Mucosa of descending colon (tissue), 3 donors: ENCODE results near the gene FNDC1. TPM values are rescaled to one million over a fixed set of nuclear protein-coding genes. Genes with fewer than 3 reads are reported as not detected.

Source experiments
- ATAC-seq: fragments of 200-7000 bp; cut with Tn5 transposase; one replicate; pipeline ENCODE4 v1.9.1; 2020; ENCODE audit warnings: mild to moderate bottlenecking, moderate library complexity
- DNase-seq, 3 donors: peaks; one replicate each; pipeline ENCODE4 v3.0.0-alpha.2; 2020
- H3K36me3 ChIP-seq: fragments of 200-600 bp; one replicate; pipeline ENCODE4 v1.8.0; 2021; ENCODE audit warnings: low read depth, mild to moderate bottlenecking
- H3K4me1 ChIP-seq: fragments of 200-600 bp; one replicate; pipeline ENCODE4 v1.8.0; 2021; ENCODE audit warnings: low read depth, mild to moderate bottlenecking
- H3K4me3 ChIP-seq: fragments of 200-600 bp; one replicate; pipeline ENCODE4 v1.8.0; 2021; ENCODE audit warnings: mild to moderate bottlenecking
- H3K9me3 ChIP-seq: fragments of 200-600 bp; one replicate; pipeline ENCODE4 v1.8.0; 2021; ENCODE audit warnings: mild to moderate bottlenecking
- intact Hi-C, 2 donors: fragments of 100-400 bp; cut with DNase I in 1 of 2; cut with micrococcal nuclease in 1 of 2; formaldehyde crosslinking; loops; one replicate each; pipeline versions ENCODE4 v1.11.0 to v1.11.1; 2022; cut with DNase I, micrococcal nuclease
- total RNA-seq, 3 donors: library from RNA; stranded (reverse); fragmentation: NEBNext Ultra II Directional in 2 of 3; extraction: Animal tissue kit (Norgen Biotek cat#: 25700) in 2 of 3; gene quantifications; one replicate each; pipeline versions ENCODE4 v1.2.1 to v1.2.4, GENCODE V29; 2021 to 2023
- TF ChIP-seq, protein P1 (sequence below): fragments of 200-600 bp; IDR thresholded peaks from one replicate; pipeline ENCODE4 v1.8.0; 2022; ENCODE audit warnings: antibody characterized with exemption, mild to moderate bottlenecking
- donor health status: DM: no; HTN: no; CAD: no; lungs with moderate emphysema.
- donor health status: DM: no; HTN: no; CAD: no.
- donor health status: DM: no; HTN: yes; CAD: no.

The FNDC1 gene
- total RNA-seq, 3 donors from 2014 or later = 0.64 to 6.6 (median 0.89) TPM

DNA sequence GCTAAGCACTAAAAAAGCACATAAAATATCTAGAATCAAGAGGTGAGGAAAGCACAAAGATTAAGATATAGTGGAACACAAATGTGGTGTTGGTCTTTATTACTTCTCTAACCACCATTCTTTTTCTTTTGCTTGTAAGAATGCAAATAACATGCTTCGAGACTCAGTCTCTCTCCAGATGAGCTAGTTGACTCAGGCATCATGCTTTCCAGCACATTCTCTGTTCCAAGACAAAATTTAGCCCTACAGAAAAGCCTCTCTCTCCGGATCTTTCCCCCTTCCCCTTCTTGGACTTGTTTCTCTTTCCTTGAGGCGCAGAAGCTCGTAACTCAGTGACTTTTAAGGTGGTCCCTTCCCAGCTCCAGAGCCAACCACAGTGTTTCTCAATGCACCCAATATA lies 91.0 kb downstream of the FNDC1 start:
- intact Hi-C loops = no loop called here
- no peaks in the 10 kb centered on the region for H3K4me1 ChIP-seq
- no peak for ATAC-seq
- H3K36me3 ChIP-seq = no peaks in the 10 kb centered on the region
- H3K9me3 ChIP-seq = no peaks in the 10 kb centered on the region
- H3K4me3 ChIP-seq = no peak overlapping the region
- TF ChIP-seq, protein P1, sequence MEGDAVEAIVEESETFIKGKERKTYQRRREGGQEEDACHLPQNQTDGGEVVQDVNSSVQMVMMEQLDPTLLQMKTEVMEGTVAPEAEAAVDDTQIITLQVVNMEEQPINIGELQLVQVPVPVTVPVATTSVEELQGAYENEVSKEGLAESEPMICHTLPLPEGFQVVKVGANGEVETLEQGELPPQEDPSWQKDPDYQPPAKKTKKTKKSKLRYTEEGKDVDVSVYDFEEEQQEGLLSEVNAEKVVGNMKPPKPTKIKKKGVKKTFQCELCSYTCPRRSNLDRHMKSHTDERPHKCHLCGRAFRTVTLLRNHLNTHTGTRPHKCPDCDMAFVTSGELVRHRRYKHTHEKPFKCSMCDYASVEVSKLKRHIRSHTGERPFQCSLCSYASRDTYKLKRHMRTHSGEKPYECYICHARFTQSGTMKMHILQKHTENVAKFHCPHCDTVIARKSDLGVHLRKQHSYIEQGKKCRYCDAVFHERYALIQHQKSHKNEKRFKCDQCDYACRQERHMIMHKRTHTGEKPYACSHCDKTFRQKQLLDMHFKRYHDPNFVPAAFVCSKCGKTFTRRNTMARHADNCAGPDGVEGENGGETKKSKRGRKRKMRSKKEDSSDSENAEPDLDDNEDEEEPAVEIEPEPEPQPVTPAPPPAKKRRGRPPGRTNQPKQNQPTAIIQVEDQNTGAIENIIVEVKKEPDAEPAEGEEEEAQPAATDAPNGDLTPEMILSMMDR = no peak
- DNase-seq = no peak

DNA sequence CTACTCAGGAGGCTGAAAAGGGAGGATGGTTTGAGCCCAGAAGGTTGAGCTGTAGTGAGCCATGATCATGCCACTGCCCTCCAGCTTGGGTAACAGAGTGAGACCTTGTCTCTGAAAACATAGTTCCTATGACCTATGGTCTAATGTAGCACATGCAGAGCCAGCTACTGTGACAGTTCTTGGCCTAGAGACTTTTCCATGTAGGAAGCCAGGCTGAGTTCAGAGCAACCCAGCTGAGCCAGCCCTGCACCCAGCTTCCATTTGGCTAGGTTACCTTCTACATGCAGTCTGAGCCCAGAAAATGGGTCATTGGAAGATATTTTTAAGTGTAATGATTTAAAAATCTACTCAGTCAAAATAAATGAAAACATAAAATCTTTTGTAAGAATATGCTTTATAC lies 92.8 kb downstream of the FNDC1 start:
- no peak for ATAC-seq

DNA sequence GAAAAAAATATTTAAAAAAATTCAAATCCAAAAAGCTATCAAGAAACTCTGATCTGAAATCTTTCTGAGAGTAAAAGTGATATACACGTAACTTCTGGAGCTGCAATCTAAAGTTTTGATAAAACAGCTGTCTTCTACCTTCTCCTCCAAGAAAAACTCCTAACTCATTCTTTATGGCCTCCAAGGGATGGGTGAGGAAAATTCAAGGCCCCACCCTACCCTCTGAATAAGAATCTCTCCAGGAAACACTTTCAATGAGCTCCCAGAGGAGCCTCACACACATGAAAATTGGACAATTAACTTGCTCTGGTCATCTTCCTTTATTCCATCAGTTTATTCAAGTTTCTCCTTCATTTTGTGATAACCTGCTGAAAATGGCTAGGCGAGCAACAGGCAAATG lies 93.4 kb downstream of the FNDC1 start:
- Histone ChIP-seq H3K9me3 (no peaks in the 10 kb centered on the region), H3K4me3 (no peak overlapping the region), H3K4me1 (no peaks in the 10 kb centered on the region), H3K36me3 (no peaks in the 10 kb centered on the region)
- TF ChIP-seq, protein P1 = no peak
- DNase-seq = no peak
- no peak for ATAC-seq
- intact Hi-C loops = no loop called here

More for the DNA sequence above, 92.8 kb downstream of the FNDC1 start:
- no peaks in the 10 kb centered on the region for H3K9me3 ChIP-seq
- no peaks in the 10 kb centered on the region for H3K36me3 ChIP-seq
- H3K4me1 ChIP-seq = no peaks in the 10 kb centered on the region
- DNase-seq = no peak
- TF ChIP-seq, protein P1 = no peak
- no peak overlapping the region for H3K4me3 ChIP-seq
- intact Hi-C loops = no loop called here

DNA sequence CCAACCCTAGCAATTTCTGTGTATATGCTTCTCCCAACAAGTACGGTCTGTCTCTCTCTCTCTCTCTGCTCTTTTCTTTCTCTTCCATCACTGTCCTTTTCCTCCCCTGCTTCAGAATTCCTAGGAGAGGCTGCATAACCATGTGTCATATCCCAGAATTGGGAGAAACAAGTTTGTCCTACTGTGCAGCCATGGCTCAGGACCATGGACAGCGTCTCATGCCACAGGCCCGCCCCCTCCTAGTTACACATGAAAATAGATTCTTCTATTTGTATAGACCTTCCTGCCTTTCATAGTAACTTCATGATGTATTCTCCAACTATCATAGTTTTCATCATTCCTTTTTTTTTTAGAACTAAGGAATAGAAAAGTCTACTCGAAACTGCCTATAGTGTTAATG lies 98.0 kb downstream of the FNDC1 start:
- TF ChIP-seq, protein P1 = no peak
- no peak for ATAC-seq
- H3K9me3 ChIP-seq = no peaks in the 10 kb centered on the region

DNA sequence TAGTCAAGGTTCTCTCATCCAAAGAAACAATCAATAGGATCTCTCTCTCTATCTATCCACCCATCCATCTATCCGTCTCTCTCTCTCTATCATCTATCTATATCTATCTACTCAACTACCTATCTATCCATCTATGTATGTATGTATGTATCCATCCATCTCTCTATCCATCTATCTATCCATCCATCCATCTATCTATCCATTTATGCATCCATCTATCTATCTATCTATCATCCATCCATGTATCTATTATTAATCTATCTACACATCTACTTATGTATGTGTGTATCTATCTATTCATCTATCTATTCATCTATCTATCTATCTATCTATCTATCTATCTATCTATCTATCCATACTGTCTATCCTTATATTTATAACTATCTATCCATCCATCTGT lies 99.3 kb downstream of the FNDC1 start:
- TF ChIP-seq, protein P1 = no peak
- no peak for DNase-seq
- no peaks in the 10 kb centered on the region for H3K9me3 ChIP-seq
- ATAC-seq = no peak
- H3K4me1 ChIP-seq = no peaks in the 10 kb centered on the region
- H3K36me3 ChIP-seq = no peaks in the 10 kb centered on the region
- no peak overlapping the region for H3K4me3 ChIP-seq
- intact Hi-C loops = no loop called here

More for the DNA sequence above, 98.0 kb downstream of the FNDC1 start:
- H3K4me3 ChIP-seq = no peak overlapping the region
- H3K36me3 ChIP-seq = no peaks in the 10 kb centered on the region
- intact Hi-C loops = no loop called here
- DNase-seq = no peak
- H3K4me1 ChIP-seq = no peaks in the 10 kb centered on the region

DNA sequence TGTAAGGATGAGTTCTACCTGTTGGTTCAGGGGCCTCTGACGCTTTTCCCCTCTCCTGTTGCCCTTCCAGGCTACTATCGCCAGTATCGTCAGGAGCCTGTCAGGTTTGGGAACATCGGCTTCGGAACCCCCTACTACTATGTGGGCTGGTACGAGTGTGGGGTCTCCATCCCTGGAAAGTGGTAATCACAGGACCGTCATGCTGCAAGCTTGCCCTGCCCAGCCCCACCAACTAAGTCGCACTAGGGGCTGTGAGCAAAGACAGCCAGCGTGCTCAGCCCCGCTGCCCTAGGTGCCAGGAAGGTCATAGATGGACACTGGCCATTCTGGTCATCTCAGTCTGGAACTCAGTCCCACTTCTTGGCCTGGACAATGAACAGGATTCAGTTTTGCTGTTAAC lies 102.1 kb downstream of the FNDC1 start:
- intact Hi-C loops = no loop called here
- DNase-seq = no peak
- Histone ChIP-seq H3K9me3 (no peaks in the 10 kb centered on the region), H3K4me3 (no peak overlapping the region), H3K36me3 (no peaks in the 10 kb centered on the region), H3K4me1 (no peaks in the 10 kb centered on the region)
- TF ChIP-seq, protein P1 = no peak
- ATAC-seq = no peak
